ACC112 (cell line): ENCODE measurements around the gene SLC35F1.

Experiments used
- H2AFZ ChIP-seq: fragments of 200-600 bp; sonication (generic); one replicate; pipeline ENCODE4 v1.6.0; 2017; ENCODE audit warnings: antibody characterized with exemption, low read length; ENCODE audit not compliant: unreplicated experiment
- H3K27ac ChIP-seq: fragments of 200-600 bp; sonication (generic); 2 replicates; pipeline ENCODE4 v1.5.1; 2014; ENCODE audit warnings: low read depth, mild to moderate bottlenecking, antibody characterized with exemption, low read length, moderate library complexity
- H3K27me3 ChIP-seq: fragments of 200-600 bp; sonication (generic); 2 replicates; pipeline ENCODE4 v1.6.1; 2014; ENCODE audit warnings: mild to moderate bottlenecking, antibody characterized with exemption, low read length, moderate library complexity, mixed read lengths; ENCODE audit not compliant: insufficient read depth
- H3K36me3 ChIP-seq: fragments of 200-600 bp; sonication (generic); 2 replicates; pipeline ENCODE4 v1.6.1; 2016; ENCODE audit warnings: mild to moderate bottlenecking, antibody characterized with exemption, low read length, moderate library complexity, mixed read lengths; ENCODE audit not compliant: insufficient read depth
- H3K4me1 ChIP-seq: fragments of 200-600 bp; sonication (generic); one replicate; pipeline ENCODE4 v1.6.1; 2016; ENCODE audit warnings: low read length, mixed read lengths; ENCODE audit not compliant: insufficient read depth, unreplicated experiment, control insufficient read depth
- H3K4me3 ChIP-seq: fragments of 200-600 bp; sonication (generic); 2 replicates; pipeline ENCODE4 v1.5.1; 2014; ENCODE audit warnings: mild to moderate bottlenecking, low read depth, low read length
- H3K79me2 ChIP-seq: fragments of 200-600 bp; sonication (generic); one replicate; pipeline ENCODE4 v1.6.0; 2016; ENCODE audit warnings: low read length; ENCODE audit not compliant: control insufficient read depth, unreplicated experiment, insufficient read depth

SLC35F1 gene

GRCh38 chr6:117909638-117910037 lies 2.6 kb downstream of the SLC35F1 start:
- peaks cover 54% of the 10 kb centered on the region for H3K27me3 ChIP-seq
- no peak overlapping the region for H3K4me3 ChIP-seq
- no peaks in the 10 kb centered on the region for H3K79me2 ChIP-seq
- no peaks in the 10 kb centered on the region for H3K4me1 ChIP-seq
- H2AFZ ChIP-seq = no peak overlapping the region
- H3K27ac ChIP-seq = no peak overlapping the region
- no peaks in the 10 kb centered on the region for H3K36me3 ChIP-seq

GRCh38 chr6:117910549-117910948 lies 3.5 kb downstream of the SLC35F1 start:
- Histone ChIP-seq H3K4me1 (no peaks in the 10 kb centered on the region), H3K36me3 (no peaks in the 10 kb centered on the region), H3K27ac (no peak overlapping the region), H2AFZ (no peak overlapping the region), H3K27me3 (peaks cover 45% of the 10 kb centered on the region), H3K4me3 (no peak overlapping the region), H3K79me2 (no peaks in the 10 kb centered on the region)

GRCh38 chr6:117911150-117911549 lies 4.1 kb downstream of the SLC35F1 start:
- Histone ChIP-seq H2AFZ (no peak overlapping the region), H3K4me3 (no peak overlapping the region), H3K79me2 (no peaks in the 10 kb centered on the region), H3K36me3 (no peaks in the 10 kb centered on the region), H3K4me1 (no peaks in the 10 kb centered on the region), H3K27me3 (peaks cover 39% of the 10 kb centered on the region), H3K27ac (no peak overlapping the region)

- H3K4me1 ChIP-seq = no peaks in the 10 kb centered on the region
- no peaks in the 10 kb centered on the region for H3K79me2 ChIP-seq
- H3K36me3 ChIP-seq = no peaks in the 10 kb centered on the region
- no peak overlapping the region for H3K27ac ChIP-seq
- H3K27me3 ChIP-seq = peaks cover 34% of the 10 kb centered on the region
- H3K4me3 ChIP-seq = no peak overlapping the region
- H2AFZ ChIP-seq = no peak overlapping the region
These were observed 4.6 kb downstream of the SLC35F1 start for GRCh38 chr6:117911660-117912059.

GRCh38 chr6:117915846-117916245 lies 8.8 kb downstream of the SLC35F1 start:
- peaks cover 23% of the 10 kb centered on the region for H3K27me3 ChIP-seq
- H3K36me3 ChIP-seq = no peaks in the 10 kb centered on the region
- no peak overlapping the region for H3K27ac ChIP-seq
- no peak overlapping the region for H2AFZ ChIP-seq
- no peaks in the 10 kb centered on the region for H3K4me1 ChIP-seq
- H3K4me3 ChIP-seq = no peak overlapping the region
- H3K79me2 ChIP-seq = no peaks in the 10 kb centered on the region

GRCh38 chr6:117916483-117916882 lies 9.4 kb downstream of the SLC35F1 start:
- Histone ChIP-seq H3K27ac (no peak overlapping the region), H2AFZ (no peak overlapping the region), H3K79me2 (no peaks in the 10 kb centered on the region), H3K27me3 (peaks cover 23% of the 10 kb centered on the region), H3K4me1 (no peaks in the 10 kb centered on the region), H3K4me3 (no peak overlapping the region), H3K36me3 (no peaks in the 10 kb centered on the region)

- no peaks in the 10 kb centered on the region for H3K4me1 ChIP-seq
- H2AFZ ChIP-seq = no peak overlapping the region
- H3K79me2 ChIP-seq = no peaks in the 10 kb centered on the region
- H3K27me3 ChIP-seq = peaks cover 23% of the 10 kb centered on the region
- H3K4me3 ChIP-seq = no peak overlapping the region
- H3K27ac ChIP-seq = no peak overlapping the region
- H3K36me3 ChIP-seq = no peaks in the 10 kb centered on the region
These were observed 10.1 kb downstream of the SLC35F1 start for GRCh38 chr6:117917176-117917575.

GRCh38 chr6:117918454-117918853 lies 11.4 kb downstream of the SLC35F1 start:
- H3K4me1 ChIP-seq = no peaks in the 10 kb centered on the region
- H3K27me3 ChIP-seq = peaks cover 23% of the 10 kb centered on the region
- H3K27ac ChIP-seq = no peak overlapping the region

GRCh38 chr6:117919275-117919674 lies 12.2 kb downstream of the SLC35F1 start:
- no peak overlapping the region for H3K4me3 ChIP-seq
- no peak overlapping the region for H2AFZ ChIP-seq

More at GRCh38 chr6:117918454-117918853, 11.4 kb downstream of the SLC35F1 start:
- H3K79me2 ChIP-seq = no peaks in the 10 kb centered on the region
- no peaks in the 10 kb centered on the region for H3K36me3 ChIP-seq
- no peak overlapping the region for H2AFZ ChIP-seq
- H3K4me3 ChIP-seq = no peak overlapping the region

GRCh38 chr6:117919775-117920729 lies 13.0 kb downstream of the SLC35F1 start:
- Histone ChIP-seq H3K27ac (no peak overlapping the region), H3K79me2 (no peaks in the 10 kb centered on the region), H3K4me1 (no peaks in the 10 kb centered on the region), H3K36me3 (no peaks in the 10 kb centered on the region), H2AFZ (no peak overlapping the region), H3K4me3 (no peak overlapping the region), H3K27me3 (peaks cover 23% of the 10 kb centered on the region)

More at GRCh38 chr6:117919275-117919674, 12.2 kb downstream of the SLC35F1 start:
- no peak overlapping the region for H3K27ac ChIP-seq
- H3K4me1 ChIP-seq = no peaks in the 10 kb centered on the region
- H3K36me3 ChIP-seq = no peaks in the 10 kb centered on the region
- H3K27me3 ChIP-seq = peaks cover 23% of the 10 kb centered on the region
- H3K79me2 ChIP-seq = no peaks in the 10 kb centered on the region

GRCh38 chr6:117924690-117925089 lies 17.6 kb downstream of the SLC35F1 start:
- Histone ChIP-seq H3K36me3 (no peaks in the 10 kb centered on the region), H3K27me3 (peaks cover 8% of the 10 kb centered on the region), H3K79me2 (no peaks in the 10 kb centered on the region), H3K4me3 (no peak overlapping the region), H3K4me1 (no peaks in the 10 kb centered on the region), H2AFZ (no peak overlapping the region), H3K27ac (no peak overlapping the region)
